Vagina (tissue), 2 donors: Measurements from ENCODE around the gene UBN1. TPM values are rescaled to one million over a fixed set of nuclear protein-coding genes. Genes with fewer than 3 reads are reported as not detected.

Experiments
- DNase-seq, 2 donors: peaks; one replicate each; pipeline ENCODE4 v3.0.0-alpha.2; 2017; ENCODE audit errors: extremely low spot score in 2 of 2
- H3K27ac ChIP-seq: fragments of 200-600 bp; sonication (generic); one replicate; pipeline ENCODE4 v1.5.1; 2019
- H3K27me3 ChIP-seq: fragments of 200-600 bp; sonication (generic); one replicate; pipeline ENCODE4 v1.5.1; 2019
- H3K36me3 ChIP-seq, 2 donors: fragments of 200-600 bp; sonication (generic); one replicate each; pipeline ENCODE4 v1.5.1; 2017 to 2019
- H3K4me1 ChIP-seq: fragments of 200-600 bp; sonication (generic); one replicate; pipeline ENCODE4 v1.5.1; 2019
- H3K4me3 ChIP-seq, 2 donors: fragments of 200-600 bp; sonication (generic); 1 replicate in 1 of 2; 2 replicates in 1 of 2; pipeline ENCODE4 v1.5.1; 2016 to 2019
- H3K9me3 ChIP-seq: fragments of 200-600 bp; sonication (generic); one replicate; pipeline ENCODE4 v1.5.1; 2019
- POLR2A ChIP-seq, 2 donors: fragments of 450-650 bp; IDR thresholded peaks; one replicate each; pipeline ENCODE4 v1.6.1; 2017; ENCODE audit warnings: antibody characterized with exemption in 2 of 2, mild to moderate bottlenecking in 2 of 2, moderate library complexity in 2 of 2
- POLR2AphosphoS5 ChIP-seq, 2 donors: sonication (generic); formaldehyde crosslinking; IDR thresholded peaks; one replicate each; pipeline ENCODE4 v1.9.0; 2017; ENCODE audit warnings: antibody characterized with exemption in 2 of 2, mild to moderate bottlenecking in 2 of 2, low read depth in 1 of 2; ENCODE audit not compliant: insufficient read depth in 1 of 2
- intact Hi-C: fragments of 100-400 bp; cut with DNase I; formaldehyde crosslinking; loops from one replicate; pipeline ENCODE4 v1.15.1; 2023
- total RNA-seq: library from RNA; depleted of rRNA; stranded (reverse); fragments of >200 nt; gene quantifications from one replicate; pipeline ENCODE4 v1.2.3, GENCODE V29; 2016
- TF ChIP-seq, protein P1 (sequence below), 3 experiments: fragments of 450-650 bp in 2 of 3; fragments of 200-600 bp in 1 of 3; sonication (generic) in 1 of 3; IDR thresholded peaks; one replicate each; pipeline ENCODE4 v1.5.1; 2017 to 2019; ENCODE audit warnings: antibody characterized with exemption in 3 of 3, mild to moderate bottlenecking in 2 of 3, moderate library complexity in 2 of 3

Gene UBN1
- total RNA-seq, 1 donor from 2014 or later: 17.2 TPM

DNA sequence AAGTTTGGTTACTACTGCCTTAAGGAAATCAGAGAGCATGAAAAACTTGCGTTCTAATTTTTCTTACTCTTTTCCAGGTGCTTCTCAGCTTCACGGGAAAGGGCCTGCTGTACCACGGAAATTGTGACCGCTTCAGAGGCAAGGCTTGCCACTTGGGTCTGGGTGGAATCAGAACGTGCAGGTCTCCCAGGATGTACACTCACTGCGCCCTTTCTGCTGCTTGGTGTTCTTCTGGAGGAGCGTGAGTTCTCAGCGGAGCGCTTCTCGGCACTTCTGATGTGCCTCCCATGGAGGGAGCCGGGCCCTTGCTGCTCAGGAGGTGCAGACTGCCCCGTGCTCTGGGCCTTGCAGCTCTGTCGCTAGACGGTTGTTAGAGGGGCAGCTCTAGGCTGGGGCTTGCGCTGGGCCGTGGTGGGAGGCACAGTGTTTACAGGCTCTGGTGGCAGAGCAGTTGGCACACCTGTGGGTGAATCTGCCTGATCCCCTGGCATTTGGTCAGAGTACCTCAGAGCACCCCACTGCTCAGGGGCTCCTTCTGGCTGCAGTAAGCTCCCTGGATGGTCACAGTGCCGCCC lies 32.8 kb downstream of the UBN1 start:
- Histone ChIP-seq H3K27me3 (no peaks in the 10 kb centered on the region), H3K27ac (no peak overlapping the region), H3K9me3 (no peaks in the 10 kb centered on the region), H3K4me3 (no peak overlapping the region), H3K36me3 (peaks cover 0 to 90% of the 10 kb centered on the region in 2 donors), H3K4me1 (no peaks in the 10 kb centered on the region)
- TF ChIP-seq, protein P1, sequence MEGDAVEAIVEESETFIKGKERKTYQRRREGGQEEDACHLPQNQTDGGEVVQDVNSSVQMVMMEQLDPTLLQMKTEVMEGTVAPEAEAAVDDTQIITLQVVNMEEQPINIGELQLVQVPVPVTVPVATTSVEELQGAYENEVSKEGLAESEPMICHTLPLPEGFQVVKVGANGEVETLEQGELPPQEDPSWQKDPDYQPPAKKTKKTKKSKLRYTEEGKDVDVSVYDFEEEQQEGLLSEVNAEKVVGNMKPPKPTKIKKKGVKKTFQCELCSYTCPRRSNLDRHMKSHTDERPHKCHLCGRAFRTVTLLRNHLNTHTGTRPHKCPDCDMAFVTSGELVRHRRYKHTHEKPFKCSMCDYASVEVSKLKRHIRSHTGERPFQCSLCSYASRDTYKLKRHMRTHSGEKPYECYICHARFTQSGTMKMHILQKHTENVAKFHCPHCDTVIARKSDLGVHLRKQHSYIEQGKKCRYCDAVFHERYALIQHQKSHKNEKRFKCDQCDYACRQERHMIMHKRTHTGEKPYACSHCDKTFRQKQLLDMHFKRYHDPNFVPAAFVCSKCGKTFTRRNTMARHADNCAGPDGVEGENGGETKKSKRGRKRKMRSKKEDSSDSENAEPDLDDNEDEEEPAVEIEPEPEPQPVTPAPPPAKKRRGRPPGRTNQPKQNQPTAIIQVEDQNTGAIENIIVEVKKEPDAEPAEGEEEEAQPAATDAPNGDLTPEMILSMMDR (IDR thresholded peaks at IDR 0.05): no peak
- TF ChIP-seq POLR2AphosphoS5 (IDR thresholded peaks at IDR 0.05; ENCODE audit: insufficient read depth in 1 of 2, low read depth in 1 of 2) (no peak), POLR2A (IDR thresholded peaks at IDR 0.05) (no peak)
- intact Hi-C loops: no loop called here
- no peak for DNase-seq

DNA sequence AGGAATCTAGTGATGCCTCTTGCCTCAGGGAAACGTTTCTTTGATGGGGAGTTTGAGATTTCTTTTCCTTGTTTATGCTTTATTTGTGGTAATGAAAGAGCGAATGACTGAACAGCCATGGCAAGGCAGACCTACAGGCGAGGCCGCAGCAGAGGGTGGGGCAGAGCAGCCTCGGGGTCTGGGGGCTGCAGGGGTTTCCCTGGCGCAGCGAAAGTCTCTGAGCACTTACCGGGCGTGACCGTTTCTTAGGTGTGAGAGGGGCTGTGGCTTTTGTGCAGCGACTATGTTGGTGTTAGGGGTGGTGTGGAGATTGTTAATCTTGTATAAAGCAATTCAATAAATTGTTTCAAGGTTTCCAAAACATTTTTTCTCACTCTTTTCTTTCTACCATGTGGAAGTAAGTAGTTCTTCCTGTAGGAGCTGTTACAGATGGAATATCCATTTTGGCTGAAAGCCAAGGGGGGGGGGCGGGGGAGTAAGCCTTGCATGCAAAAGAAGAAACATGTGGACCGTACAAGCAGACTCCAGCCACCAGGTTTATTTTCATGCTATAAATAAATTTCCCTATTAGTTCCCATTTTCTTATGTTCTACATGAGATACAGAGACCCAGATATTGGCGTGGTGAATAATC lies 34.8 kb downstream of the UBN1 start:
- TF ChIP-seq POLR2A (IDR thresholded peaks at IDR 0.05) (no peak), POLR2AphosphoS5 (IDR thresholded peaks at IDR 0.05; ENCODE audit: insufficient read depth in 1 of 2, low read depth in 1 of 2) (no peak)
- Histone ChIP-seq H3K4me1 (no peaks in the 10 kb centered on the region), H3K9me3 (no peaks in the 10 kb centered on the region), H3K36me3 (peaks cover 0 to 96% of the 10 kb centered on the region in 2 donors), H3K4me3 (no peak overlapping the region), H3K27me3 (no peaks in the 10 kb centered on the region), H3K27ac (no peak overlapping the region)
- DNase-seq: no peak
- intact Hi-C loops: no loop called here

DNA sequence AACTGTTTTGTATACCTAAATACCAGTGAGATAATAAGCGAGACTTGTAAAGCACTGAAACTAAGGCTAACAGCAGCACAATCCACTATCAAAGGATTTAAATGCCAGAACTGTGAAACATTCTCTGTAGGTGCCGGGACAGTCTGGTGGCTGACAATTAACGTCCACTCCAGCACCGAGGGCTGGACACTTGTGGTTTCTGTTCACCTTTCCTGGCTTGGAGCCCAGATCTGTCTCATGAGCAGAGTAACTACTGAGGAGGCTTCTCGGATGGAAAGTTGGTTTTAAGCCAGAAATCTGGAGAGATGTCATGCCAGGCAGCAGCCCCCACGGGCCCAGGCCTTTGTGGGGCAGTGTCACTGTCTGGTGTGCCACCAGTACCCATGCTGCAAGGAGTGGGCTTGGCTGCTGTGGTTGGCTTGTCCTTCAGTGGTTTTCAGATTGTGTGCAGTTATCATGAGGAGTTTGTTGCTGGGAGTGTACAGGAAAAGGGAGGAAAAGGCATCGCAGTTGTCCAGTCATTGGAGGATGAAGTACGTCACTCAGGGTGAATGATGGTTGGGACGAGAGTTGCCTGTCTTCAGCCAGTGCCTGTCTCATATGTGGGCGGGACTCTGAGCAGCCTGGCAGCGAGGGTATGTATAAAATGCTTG lies 35.5 kb downstream of the UBN1 start:
- TF ChIP-seq POLR2AphosphoS5 (IDR thresholded peaks at IDR 0.05; ENCODE audit: insufficient read depth in 1 of 2, low read depth in 1 of 2) (no peak), POLR2A (IDR thresholded peaks at IDR 0.05) (no peak)
- TF ChIP-seq, protein P1 (IDR thresholded peaks at IDR 0.05): no peak
- H3K4me1 ChIP-seq: no peaks in the 10 kb centered on the region
- no peak for DNase-seq
- H3K9me3 ChIP-seq: no peaks in the 10 kb centered on the region
- no peaks in the 10 kb centered on the region for H3K27me3 ChIP-seq
- H3K27ac ChIP-seq: no peak overlapping the region
- intact Hi-C loops: no loop called here
- no peak overlapping the region for H3K4me3 ChIP-seq
- H3K36me3 ChIP-seq: peaks cover 0 to 96% of the 10 kb centered on the region in 2 donors

DNA sequence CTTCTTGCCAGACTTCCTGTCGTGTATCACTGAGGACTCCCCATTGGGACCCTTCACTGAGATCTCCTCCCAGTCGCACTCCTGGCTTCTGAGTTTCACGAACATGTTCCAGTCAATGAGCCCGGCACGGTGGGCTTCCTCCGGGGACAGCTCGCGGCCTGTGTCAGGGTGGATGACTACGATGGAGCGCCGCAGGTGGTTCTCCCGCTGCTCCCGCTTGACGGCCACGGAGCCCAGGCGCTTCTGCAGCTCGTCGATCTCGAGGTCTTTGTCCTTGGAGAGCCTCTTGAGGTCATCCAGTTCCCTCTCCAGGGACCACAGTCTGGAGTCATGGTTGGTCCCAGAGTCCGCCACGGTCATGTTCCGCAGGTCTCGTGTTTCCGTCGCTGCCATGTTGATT lies 36.2 kb downstream of the UBN1 start:
- no peak overlapping the region for H3K4me3 ChIP-seq
- no peaks in the 10 kb centered on the region for H3K27me3 ChIP-seq
- H3K27ac ChIP-seq: no peak overlapping the region
- DNase-seq: no peak
- peaks cover 0 to 96% of the 10 kb centered on the region in 2 donors for H3K36me3 ChIP-seq
- TF ChIP-seq POLR2AphosphoS5 (IDR thresholded peaks at IDR 0.05; ENCODE audit: insufficient read depth in 1 of 2, low read depth in 1 of 2) (peak in 1 of 2 donors; percentile 9), POLR2A (IDR thresholded peaks at IDR 0.05) (no peak)
- TF ChIP-seq, protein P1 (IDR thresholded peaks at IDR 0.05): no peak
- intact Hi-C loops: no loop called here
- no peaks in the 10 kb centered on the region for H3K9me3 ChIP-seq
- no peaks in the 10 kb centered on the region for H3K4me1 ChIP-seq

DNA sequence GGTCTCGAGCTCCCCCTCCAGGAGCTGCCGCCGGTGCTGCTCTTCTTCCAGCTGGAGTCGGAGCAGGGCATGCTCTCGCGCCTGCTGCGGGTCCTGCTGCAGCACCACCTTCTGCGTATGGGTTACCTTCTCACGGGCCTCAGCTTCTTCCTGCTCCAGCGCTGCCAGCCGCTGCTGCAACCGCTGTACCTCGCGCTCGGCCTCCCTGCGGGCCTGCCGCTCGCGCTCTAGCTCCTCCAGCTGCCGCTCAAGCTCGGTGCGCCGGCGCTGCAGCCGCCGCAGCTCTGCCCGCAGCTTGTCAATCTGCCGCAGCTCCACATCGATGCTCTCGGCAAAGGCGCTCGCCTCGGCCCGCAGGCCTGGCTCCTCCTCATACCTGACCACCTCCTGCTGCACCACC lies 36.9 kb downstream of the UBN1 start:
- TF ChIP-seq POLR2AphosphoS5 (IDR thresholded peaks at IDR 0.05; ENCODE audit: insufficient read depth in 1 of 2, low read depth in 1 of 2) (no peak), POLR2A (IDR thresholded peaks at IDR 0.05) (no peak)
- TF ChIP-seq, protein P1 (IDR thresholded peaks at IDR 0.05): no peak
- Histone ChIP-seq H3K36me3 (peaks cover 0 to 95% of the 10 kb centered on the region in 2 donors), H3K4me1 (no peaks in the 10 kb centered on the region), H3K27me3 (no peaks in the 10 kb centered on the region), H3K27ac (no peak overlapping the region), H3K4me3 (no peak overlapping the region), H3K9me3 (no peaks in the 10 kb centered on the region)
- intact Hi-C loops: no loop called here
- no peak for DNase-seq
